A549 (cell line): Measurements from ENCODE around the gene ELF4. TPM values are rescaled to one million over a fixed set of nuclear protein-coding genes. Genes with fewer than 3 reads are reported as not detected.

Experiments used
- ATAC-seq, 2 experiments: fragments of 200-7000 bp in 1 of 2; fragments of >200 bp in 1 of 2; cut with Nextera tagmentation in 1 of 2; cut with Tn5 transposase in 1 of 2; 3 replicates each; pipeline versions ENCODE4 v1.8.0 to v1.9.1; 2018 to 2020; ENCODE audit warnings: mild to moderate bottlenecking in 1 of 2, moderate library complexity in 1 of 2
- CTCF ChIA-PET: fragments of 300-600 bp; sonication (Branson Sonifier 250); formaldehyde crosslinking; extraction: SDS; loops from one replicate; lab custom pipeline; 2021; ENCODE audit warnings: antibody characterized with exemption, inconsistent platforms; lab: Yijun Ruan, JAX
- POLR2A ChIA-PET: fragments of 350-600 bp; formaldehyde crosslinking; extraction: SDS; loops from one replicate; lab custom pipeline; 2021; ENCODE audit warnings: antibody characterized with exemption, inconsistent platforms; lab: Yijun Ruan, JAX
- DNase-seq, 2 experiments: peaks; one replicate each; pipeline versions ENCODE4 v3.0.0 to v3.0.0-alpha.2; 2011 to 2016; ENCODE audit warnings: low read depth in 1 of 2, low spot score in 1 of 2
- FAIRE-seq: peaks from 2 replicates; lab custom pipeline; 2011; peaks lifted over from hg19 to GRCh38; lab: Jason Lieb, UNC
- H3K27ac ChIP-seq, 2 experiments: fragments of >200 bp; sonication (Bioruptor Twin); formaldehyde crosslinking; 3 replicates each; pipeline ENCODE4 v1.5.1; 2016 to 2017
- H3K4me1 ChIP-seq: fragments of >200 bp; sonication (Bioruptor Twin); formaldehyde crosslinking; 3 replicates; pipeline ENCODE4 v1.6.1; 2016
- H3K4me2 ChIP-seq: fragments of >200 bp; sonication (Bioruptor Twin); formaldehyde crosslinking; 3 replicates; pipeline ENCODE4 v1.6.1; 2016
- H3K4me3 ChIP-seq: fragments of >200 bp; sonication (Bioruptor Twin); formaldehyde crosslinking; 3 replicates; pipeline ENCODE4 v1.5.1; 2016
- H3K9me3 ChIP-seq: fragments of >200 bp; sonication (Bioruptor Twin); formaldehyde crosslinking; 3 replicates; pipeline ENCODE4 v1.6.1; 2016
- CBX2 ChIP-seq: fragments of 200-600 bp; sonication (generic); IDR thresholded peaks from 2 replicates; pipeline ENCODE4 v1.6.1; 2016; ENCODE audit warnings: low read depth, mild to moderate bottlenecking, borderline replicate concordance
- CTCF ChIP-seq: fragments of >200 bp; sonication (Bioruptor Twin); formaldehyde crosslinking; IDR thresholded peaks from 3 replicates; pipeline ENCODE4 v1.5.1; 2016
- E2F6 ChIP-seq: IDR thresholded peaks from 2 replicates; pipeline ENCODE4 v1.6.1; 2012; ENCODE audit warnings: low read depth, borderline replicate concordance
- EHF ChIP-seq: fragments of 250-450 bp; sonication (Bioruptor Pico); IDR thresholded peaks from 2 replicates; pipeline ENCODE4 v1.5.0; 2020; ENCODE audit warnings: mild to moderate bottlenecking
- ELK1 ChIP-seq: fragments of 150-350 bp; IDR thresholded peaks from 2 replicates; pipeline ENCODE4 v1.6.1; 2014; ENCODE audit warnings: low read depth, mild to moderate bottlenecking, low read length
- FOXS1 ChIP-seq: fragments of 250-450 bp; sonication (Bioruptor Pico); IDR thresholded peaks from 2 replicates; pipeline ENCODE4 v1.5.0; 2020; ENCODE audit warnings: mild to moderate bottlenecking, moderate library complexity
- GATA3 ChIP-seq: IDR thresholded peaks from 2 replicates; pipeline ENCODE4 v1.6.1; 2012; ENCODE audit warnings: borderline replicate concordance
- HDAC2 ChIP-seq: fragments of 200-600 bp; sonication (generic); IDR thresholded peaks from 2 replicates; pipeline ENCODE4 v1.6.1; 2016
- KDM5A ChIP-seq: fragments of 200-600 bp; sonication (generic); IDR thresholded peaks from 2 replicates; pipeline ENCODE4 v1.6.1; 2016; ENCODE audit warnings: antibody characterized with exemption, mild to moderate bottlenecking
- MAFK ChIP-seq: fragments of 450-650 bp; IDR thresholded peaks from 2 replicates; pipeline ENCODE4 v1.6.1; 2014; ENCODE audit not compliant: partially characterized antibody
- MAX ChIP-seq: IDR thresholded peaks from 2 replicates; pipeline ENCODE4 v1.6.1; 2012
- PBX3 ChIP-seq: IDR thresholded peaks from 2 replicates; pipeline ENCODE4 v1.6.1; 2012
- RCOR1 ChIP-seq: fragments of 150-350 bp; IDR thresholded peaks from 2 replicates; pipeline ENCODE4 v1.6.1; 2014; ENCODE audit warnings: antibody characterized with exemption, low read length, low read depth
- REST ChIP-seq: fragments of 200-600 bp; sonication (generic); IDR thresholded peaks from 2 replicates; pipeline ENCODE4 v1.6.1; 2016; ENCODE audit warnings: antibody characterized with exemption, mild to moderate bottlenecking, moderate library complexity
- SMC3 ChIP-seq: fragments of >200 bp; sonication (Bioruptor Twin); formaldehyde crosslinking; IDR thresholded peaks from 3 replicates; pipeline ENCODE4 v1.6.1; 2018; ENCODE audit warnings: inconsistent platforms
- SREBF2 ChIP-seq: fragments of 450-650 bp; IDR thresholded peaks from 2 replicates; pipeline ENCODE4 v1.6.1; 2014; ENCODE audit warnings: mild to moderate bottlenecking, moderate library complexity
- WGBS: methylation state at CpG from one replicate; pipeline ENCODE4 v1.1.6; 2017; ENCODE audit errors: missing lambda C conversion rate; 5-methylcytosine and 5-hydroxymethylcytosine counted together
- polyA plus RNA-seq, 4 experiments: library from polyadenylated mRNA; depleted of rRNA in 3 of 4; stranded (reverse); fragments of >200 nt; fragmentation: RNase III in 1 of 4; extraction: RNeasy Plus Mini Kit Qiagen cat#74134 plus additional on column Dnase treatment in 1 of 4; gene quantifications; 2 replicates in 3 of 4; 3 replicates in 1 of 4; pipeline ENCODE4 v1.2.3, GENCODE V29; 2011 to 2017

Gene ELF4
- polyA plus RNA-seq, 2 of the 4 experiments (the other 2 are of a cell fraction): 16.0 to 18.0 TPM

- ChIA-PET POLR2A (no interaction called here), CTCF (interaction anchor here (0.6 to 1.5 kb wide), 4 partner anchors 25 to 106 kb away, joined by 3 to 4 read pairs (median 3); no protein-coding TSS in a partner anchor)
- DNase-seq: no peak
- 86% methylated on average over 11 of the region's 11 CpGs for WGBS
- Histone ChIP-seq H3K4me3 (no peak overlapping the region), H3K27ac (no peak overlapping the region), H3K4me2 (no peak overlapping the region), H3K9me3 (no peaks in the 10 kb centered on the region), H3K4me1 (0 out of 3 replicates have a peak, but pooled peaks cover 3% of the 10 kb centered on the region)
- no peak for ATAC-seq
- no peak for FAIRE-seq
- no peak for TF ChIP-seq SREBF2
- TF ChIP-seq RCOR1: no peak
- no peak for TF ChIP-seq CTCF
- no peak for TF ChIP-seq ELK1
- no peak for TF ChIP-seq MAX
- no peak for TF ChIP-seq MAFK
- no peak for TF ChIP-seq GATA3
- no peak for TF ChIP-seq EHF (CRISPR knock-in tag)
- TF ChIP-seq SMC3: no peak
- TF ChIP-seq PBX3: no peak
- TF ChIP-seq FOXS1 (CRISPR knock-in tag): no peak
- no peak for TF ChIP-seq CBX2
- no peak for TF ChIP-seq E2F6
- no peak for TF ChIP-seq KDM5A
- no peak for TF ChIP-seq REST
- no peak for TF ChIP-seq HDAC2
These were observed 24.5 kb downstream of the ELF4 start for GRCh38 chrX:130085551-130086446.
